ENCODE measurements around the gene ADD2.
"Not testable (repeated sequence)": the region's sequence is repeated elsewhere in the genome, so short reads cannot be mapped to it uniquely, and the experiment has no call there.

ADD2 gene

DNA sequence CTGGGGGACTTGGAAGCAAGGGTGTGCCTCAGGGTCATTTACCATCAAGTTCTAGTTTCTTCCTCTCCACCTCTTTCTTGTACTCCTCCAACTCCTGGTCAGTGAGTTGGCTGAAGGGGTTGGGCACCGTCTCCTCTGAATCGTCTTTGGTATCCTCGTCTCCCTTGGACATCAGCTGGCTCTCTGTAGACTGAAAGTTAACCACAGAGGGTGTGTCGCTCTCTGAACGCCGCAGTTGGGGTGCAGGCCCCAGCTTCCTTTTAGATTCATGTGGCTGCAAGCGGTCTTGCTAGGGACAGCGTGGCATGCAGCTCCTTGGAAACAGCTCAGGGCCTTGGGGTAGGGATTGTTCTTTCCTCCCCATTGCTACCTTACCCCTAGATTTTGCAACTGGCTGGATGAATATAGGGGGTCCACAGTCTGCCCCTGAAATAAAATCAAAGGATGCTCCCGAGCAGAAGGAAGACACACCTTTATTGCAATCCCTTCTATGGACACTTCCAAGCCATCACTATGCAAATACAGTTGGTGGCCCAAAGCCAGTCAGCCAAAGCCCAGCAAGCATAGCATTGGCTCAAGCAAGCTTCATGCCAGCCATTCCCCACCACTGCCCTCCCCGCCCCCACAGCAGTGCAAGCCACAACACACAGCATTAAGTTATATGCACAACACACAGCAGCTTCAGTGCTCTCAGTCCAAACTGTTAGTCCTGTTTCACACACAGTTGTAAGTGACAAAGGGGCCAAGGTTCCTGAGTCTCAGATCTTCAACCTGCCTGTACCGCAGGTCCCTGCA lies 93.2 kb downstream of the ADD2 start:
- DNase-seq (ENCODE audit: low read depth in 2 of 2) = no peak

DNA sequence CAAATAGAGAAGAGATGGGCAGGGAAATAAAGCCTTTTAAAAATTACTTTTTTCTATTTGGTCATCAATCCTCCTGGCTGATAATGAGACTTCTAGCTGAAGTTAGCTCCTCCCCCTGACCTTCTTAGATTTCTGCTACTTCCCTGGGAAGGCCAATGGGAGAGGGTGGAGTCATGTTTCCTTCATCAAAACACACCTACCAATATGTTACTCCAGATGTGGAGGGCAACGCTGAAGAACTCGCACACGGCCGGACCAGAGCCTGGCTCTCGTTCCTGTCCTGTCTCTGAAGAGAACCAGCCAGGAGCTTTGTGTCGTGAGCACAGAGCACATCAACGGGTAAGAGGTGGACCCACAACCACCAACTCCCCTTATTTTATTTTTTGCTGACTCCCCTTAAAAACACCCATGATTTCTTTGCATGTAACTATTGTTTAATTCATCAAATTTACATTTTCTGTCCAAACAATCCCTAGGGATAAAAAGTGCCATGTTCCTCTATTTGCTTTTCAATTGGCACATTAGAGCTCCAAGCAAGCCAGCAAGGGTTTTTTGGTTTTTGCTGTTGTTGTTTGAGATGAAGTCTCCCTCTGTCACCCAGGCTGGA lies 94.9 kb downstream of the ADD2 start:
- DNase-seq (ENCODE audit: low read depth in 2 of 2) = no peak

DNA sequence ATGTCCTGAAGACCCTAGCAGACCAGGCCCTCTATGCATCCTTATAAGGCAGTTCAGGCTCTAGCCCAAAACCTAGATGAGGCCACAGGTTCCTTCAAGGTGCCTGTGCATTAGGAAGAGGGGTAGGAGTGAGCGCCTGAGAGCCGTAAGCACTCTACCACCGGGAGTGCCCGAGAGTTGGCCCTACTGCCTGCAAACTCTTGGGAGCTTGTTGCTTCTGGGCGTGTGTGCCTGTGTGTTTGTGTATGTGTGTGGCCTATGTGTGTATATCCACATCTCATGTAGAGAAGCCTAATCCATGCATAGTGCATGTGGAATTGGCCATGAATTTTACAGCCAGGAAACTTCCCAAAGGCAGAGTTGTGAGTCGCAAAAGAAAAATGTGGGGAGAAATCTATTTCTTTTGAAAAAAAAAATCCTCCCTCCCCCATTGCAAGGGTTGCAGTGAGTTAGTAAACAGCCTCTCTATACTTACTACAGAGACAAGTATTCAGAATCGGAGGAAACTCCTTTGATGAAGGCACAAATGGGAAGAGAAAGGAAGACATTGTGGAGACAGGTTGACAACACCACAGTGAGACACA lies 96.8 kb downstream of the ADD2 start:
- DNase-seq (ENCODE audit: low read depth in 2 of 2) = no peak

DNA sequence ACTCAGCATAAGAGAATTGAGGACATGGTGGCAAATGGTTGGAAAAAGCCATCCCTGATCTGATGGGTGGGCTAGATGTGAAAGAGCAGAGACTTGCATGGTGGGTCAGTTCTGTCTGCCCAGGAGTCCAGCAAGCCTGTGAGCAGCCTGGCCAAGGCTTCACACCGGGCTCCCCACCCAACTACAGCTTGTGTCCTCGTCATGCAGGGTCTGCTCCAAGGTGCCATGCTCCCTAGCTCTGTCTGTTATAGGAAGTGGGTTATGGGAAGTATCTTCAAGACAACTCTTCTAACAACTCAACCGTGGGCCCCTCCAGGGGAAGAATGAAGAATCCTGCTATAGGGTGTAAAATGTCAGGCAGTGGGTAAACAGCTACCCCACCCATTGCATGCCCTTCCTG lies 97.4 kb downstream of the ADD2 start:
- no peak for DNase-seq (ENCODE audit: low read depth in 2 of 2)

- DNase-seq (ENCODE audit: low read depth in 2 of 2) = no peak
Observed at GRCh38 chr2:70670202-70670601, 97.8 kb downstream of the ADD2 start.

DNA sequence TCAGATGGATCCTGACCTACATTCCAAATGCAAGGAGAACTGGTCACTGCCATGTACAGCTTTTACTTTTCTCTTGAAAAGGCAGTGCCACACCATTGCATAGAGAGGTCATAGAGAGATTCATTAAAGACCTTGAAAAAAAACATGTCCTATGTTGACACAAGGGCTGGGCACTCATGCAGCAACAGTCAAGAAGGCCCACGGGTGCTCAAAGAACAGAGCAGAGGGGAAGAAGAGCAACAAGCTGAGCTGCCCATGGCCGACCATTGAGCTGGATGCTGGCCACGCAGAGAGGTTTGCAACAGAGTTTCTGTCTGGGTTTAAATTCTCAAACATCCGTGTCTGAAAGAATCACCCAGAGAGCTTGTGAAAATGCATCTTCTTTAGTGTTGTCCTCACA lies 99.1 kb downstream of the ADD2 start:
- DNase-seq (ENCODE audit: low read depth in 2 of 2) = no peak

DNA sequence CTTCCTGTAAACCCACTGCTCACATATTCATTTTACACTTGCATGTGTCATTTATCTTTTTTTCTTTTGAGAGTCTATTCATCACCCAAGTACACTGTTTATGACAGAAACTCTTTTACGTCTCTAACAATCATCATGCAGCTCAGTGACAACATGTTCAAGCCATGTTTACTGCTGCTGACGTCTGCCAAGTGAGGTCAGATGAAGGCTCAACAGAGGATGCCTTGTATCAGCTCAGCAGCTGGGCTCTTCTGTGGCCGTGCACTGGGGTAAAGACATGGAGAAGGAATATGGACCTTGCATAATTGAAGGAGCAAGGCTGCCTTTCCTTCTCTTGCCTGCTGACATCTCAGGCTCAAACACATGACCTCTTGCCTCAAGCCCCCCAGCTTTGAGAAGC lies 99.6 kb downstream of the ADD2 start:
- no peak for DNase-seq (ENCODE audit: low read depth in 2 of 2)

DNA sequence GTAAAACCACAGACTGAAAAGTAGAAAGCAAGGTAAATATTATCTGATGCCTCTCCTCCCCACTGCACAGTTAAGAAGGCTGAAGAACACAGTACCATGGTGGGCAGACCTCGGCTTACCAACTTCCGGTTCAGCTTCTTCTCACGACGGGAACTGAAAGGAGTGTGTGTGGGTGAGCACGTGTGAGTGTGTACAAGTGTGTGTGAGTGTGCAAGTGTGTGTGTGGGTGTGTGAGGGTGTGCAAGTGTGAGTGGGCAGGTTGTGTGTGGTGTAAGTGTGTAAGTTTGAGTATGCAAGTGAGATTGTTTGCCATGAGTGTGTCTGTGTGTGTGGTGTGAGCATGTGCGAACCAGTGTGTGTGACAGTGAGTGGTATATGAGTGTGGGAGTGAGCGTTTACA lies 103.5 kb downstream of the ADD2 start:
- no peak for DNase-seq (ENCODE audit: low read depth in 2 of 2)

GRCh38 chr2:70663411-70663810 lies 104.6 kb downstream of the ADD2 start:
- no peak for DNase-seq (ENCODE audit: low read depth in 2 of 2)

- no peak for DNase-seq (ENCODE audit: low read depth in 2 of 2)
Observed at GRCh38 chr2:70659551-70659950, 108.4 kb downstream of the ADD2 start.

- DNase-seq (ENCODE audit: low read depth in 2 of 2) = no peak
Observed at GRCh38 chr2:70658476-70658875, 109.5 kb downstream of the ADD2 start.

DNA sequence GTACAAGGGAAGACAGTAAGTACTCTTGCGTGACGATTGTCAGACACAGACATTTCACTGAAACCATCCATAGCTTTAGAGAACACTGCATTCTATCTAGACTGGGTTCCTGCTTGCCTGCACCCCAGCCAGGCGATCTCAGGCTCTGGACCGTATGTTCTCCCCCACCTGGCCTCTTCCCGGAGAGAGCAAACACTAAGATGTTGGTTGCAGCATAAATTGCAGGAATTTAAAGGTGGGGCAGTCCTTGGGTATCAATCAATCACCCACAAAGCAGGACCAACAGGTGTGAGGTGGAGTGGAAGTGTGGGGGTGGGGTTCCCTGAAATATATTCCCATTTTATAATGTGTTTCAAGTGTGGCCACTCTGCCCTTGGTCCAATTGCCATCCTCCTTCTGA lies 110.8 kb downstream of the ADD2 start:
- DNase-seq (ENCODE audit: low read depth in 2 of 2) = no peak

DNA sequence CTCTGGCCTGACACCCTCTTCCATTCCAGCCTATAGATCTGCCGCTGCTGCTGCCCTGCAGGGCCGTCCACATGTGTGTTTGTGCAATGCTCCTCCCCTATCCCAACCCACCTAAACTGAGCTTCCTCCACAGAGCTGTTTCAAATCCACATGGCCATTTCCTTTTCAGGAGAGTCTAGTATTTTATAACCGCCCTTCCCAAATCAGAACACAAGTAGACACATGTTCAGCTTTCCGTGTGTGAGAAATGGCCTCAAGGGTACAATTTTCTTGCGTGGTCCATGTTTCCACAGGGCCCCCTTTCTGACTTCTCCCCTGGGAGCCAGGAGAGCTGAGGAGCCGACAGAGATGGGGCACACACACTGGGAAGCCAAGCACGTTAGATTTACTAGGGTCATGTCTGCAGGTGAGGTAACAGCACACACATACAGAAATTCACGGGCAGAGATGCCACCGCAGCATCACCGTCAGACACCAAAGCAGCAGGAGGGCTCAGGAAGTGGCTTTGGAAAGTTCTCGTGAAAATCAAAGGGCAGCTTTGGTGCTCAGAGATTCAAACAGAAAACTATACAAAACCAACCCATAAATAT lies 111.5 kb downstream of the ADD2 start:
- no peak for DNase-seq (ENCODE audit: low read depth in 2 of 2)

- DNase-seq (ENCODE audit: low read depth in 2 of 2) = no peak
Observed at GRCh38 chr2:70655786-70656185, 112.2 kb downstream of the ADD2 start.

DNA sequence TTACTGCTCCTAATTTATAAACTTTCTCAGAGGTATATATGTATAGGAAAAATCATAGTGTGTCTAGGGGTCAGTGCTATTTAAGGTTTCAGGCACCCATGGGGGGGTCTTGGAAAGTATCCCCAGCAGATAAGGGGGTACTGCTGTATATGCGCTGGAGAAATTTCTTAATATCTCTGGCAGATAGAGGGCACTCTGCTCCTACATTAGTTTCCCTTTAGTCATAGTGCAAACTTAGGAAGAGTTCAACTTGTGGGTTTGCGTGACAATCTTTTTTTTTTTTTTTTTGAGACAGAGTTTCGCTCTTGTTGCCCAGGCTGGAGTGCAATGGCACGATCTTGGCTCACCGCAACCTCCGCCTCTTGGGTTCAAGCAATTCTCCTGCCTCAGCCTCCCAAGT lies 112.8 kb downstream of the ADD2 start:
- DNase-seq (ENCODE audit: low read depth in 2 of 2) = not testable (repeated sequence)

DNA sequence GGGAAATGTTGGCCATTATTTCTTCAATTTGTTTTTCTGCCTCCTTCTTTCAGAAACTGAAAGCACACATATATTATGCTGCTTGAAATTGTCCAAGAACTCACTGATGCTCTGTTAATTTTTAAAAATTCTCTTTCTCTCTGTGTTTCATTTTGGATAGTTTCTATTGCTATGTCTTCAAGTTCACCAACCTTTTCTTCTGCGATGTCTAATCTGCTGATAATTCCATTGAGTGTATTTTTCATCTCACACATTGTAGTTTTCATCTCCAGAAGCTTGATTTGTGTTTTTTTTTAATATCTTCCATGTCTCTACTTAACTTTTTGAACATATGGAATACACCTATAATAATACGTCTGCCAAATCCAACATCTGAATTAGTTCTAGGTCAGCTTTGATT lies 116.3 kb downstream of the ADD2 start:
- DNase-seq (ENCODE audit: low read depth in 2 of 2) = no peak

DNA sequence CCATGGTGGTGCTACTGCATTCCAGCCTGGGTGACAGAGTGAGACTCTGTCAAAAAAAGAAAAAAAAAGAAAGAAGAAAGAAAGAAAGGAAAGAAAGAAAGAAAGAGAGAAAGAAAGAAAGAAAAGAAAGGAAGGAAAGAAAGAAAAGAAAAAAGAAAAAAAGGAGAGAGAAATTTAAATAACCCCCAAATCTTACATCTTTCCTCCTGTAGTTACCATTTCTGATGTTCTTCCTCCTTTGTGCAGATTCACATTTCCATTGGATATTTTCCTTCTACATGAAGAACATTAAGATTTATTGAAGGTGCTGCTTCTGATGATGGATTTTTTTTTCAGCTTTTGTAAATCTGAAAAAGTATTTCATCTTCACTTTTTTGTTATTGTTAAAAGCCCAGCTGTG lies 117.0 kb downstream of the ADD2 start:
- no peak for DNase-seq (ENCODE audit: low read depth in 2 of 2)

DNA sequence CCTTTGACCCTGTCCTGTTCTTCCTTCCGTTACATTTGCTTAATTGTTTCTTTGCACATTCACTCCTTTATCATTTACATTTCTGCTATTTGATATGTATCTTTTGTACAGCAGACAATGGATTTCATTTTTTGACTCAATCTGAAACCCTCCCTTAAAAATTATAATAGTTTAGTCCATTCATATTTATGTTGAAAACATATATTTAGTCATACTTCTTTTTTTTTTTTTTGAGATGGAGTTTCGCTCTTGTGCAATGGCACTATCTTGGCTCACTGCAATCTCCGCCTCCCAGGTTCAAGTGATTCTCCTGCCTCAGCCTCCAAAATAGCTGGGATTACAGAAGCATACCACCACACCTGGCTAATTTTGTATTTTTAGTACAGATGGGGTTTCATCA lies 119.0 kb downstream of the ADD2 start:
- no peak for DNase-seq (ENCODE audit: low read depth in 2 of 2)

DNA sequence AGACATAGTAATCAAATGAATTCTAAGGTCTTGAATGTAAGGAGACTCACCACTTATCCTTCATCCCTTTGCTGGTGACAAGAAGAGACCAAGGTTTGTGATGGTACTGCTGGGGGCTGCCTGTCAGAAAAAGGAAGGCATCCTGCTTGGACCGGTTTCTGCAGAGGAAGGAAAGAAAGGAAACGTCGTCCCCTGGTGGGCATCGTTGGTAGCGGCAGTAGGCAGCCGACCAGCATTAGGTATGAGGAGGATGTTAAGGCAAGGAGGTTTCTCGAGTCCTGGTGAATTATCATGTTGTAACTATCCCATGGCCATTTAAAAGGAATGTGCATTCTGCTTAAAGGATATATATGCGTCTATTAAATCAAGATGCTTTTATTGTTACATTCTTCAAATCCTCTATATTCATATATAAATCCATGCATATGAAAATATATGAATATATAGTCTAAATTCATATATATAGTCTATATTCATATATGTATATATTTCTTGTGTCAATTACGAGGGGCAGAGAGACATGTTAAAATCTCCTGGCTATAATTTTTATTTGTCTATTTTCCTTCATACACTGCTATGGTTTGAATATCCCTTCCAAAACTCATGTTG lies 120.0 kb downstream of the ADD2 start:
- peak; percentile 38 to 39 for DNase-seq (ENCODE audit: low read depth in 2 of 2)

DNA sequence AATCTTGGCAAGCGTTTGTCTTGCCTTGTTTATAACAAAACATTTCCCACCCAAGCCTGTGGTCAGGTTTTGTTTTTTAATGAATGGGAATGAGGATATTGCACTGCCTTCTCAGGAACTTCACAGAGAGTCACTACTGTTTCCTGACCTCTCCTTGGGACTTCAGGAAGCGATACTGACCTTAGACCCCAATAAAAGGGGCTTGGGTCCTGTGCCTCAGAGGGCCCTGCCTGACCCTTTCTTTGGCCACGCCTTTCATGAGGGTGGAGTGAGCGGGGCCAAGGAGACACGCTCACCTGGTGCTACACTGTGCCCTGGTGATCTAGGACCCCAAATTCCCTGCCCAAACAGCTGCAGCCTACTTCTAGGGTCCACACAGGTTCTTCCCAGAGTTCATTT lies 121.6 kb downstream of the ADD2 start:
- DNase-seq (ENCODE audit: low read depth in 2 of 2) = no peak

DNA sequence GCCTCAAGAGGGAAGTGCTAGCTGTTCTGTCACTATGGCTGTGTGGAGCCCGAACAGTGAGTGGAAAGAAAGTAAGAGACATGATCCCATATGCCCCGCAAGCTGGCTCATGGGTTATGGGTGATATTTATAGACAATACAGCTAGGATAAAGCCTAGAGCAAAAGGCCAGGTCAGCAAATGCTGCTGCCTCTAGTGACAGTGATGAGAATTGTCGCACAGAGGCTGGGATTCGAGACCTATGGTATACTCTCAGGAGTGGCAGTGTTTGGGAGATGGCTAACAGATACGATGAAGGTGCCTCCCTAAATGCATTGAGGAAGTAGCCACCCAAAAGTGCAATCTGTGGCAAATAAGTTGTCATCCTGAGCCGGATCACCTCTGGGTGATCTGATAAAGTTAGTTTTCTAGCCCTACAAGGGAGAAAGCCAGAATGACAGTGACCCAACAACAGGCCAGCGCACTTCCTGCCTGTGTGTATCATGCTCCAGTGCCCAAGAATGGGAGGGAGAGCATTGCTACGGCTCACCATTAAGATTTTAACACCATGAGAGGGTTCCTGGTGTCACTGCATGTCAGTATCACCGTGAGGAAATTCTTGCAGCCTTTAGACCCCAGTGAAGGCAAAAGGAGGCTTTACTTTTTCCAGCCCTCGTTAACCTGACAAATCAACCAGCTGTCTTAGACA lies 122.1 kb downstream of the ADD2 start:
- no peak for DNase-seq (ENCODE audit: low read depth in 2 of 2)

GRCh38 chr2:70643715-70644114 lies 124.3 kb downstream of the ADD2 start:
- DNase-seq (ENCODE audit: low read depth in 2 of 2) = no peak

Data from activated CD8-positive, alpha-beta memory T cell treated with anti-CD3 and anti-CD28 coated beads for 4 hours (primary cell).